ENCODE measurements around the gene ZFAND5.

DNA sequence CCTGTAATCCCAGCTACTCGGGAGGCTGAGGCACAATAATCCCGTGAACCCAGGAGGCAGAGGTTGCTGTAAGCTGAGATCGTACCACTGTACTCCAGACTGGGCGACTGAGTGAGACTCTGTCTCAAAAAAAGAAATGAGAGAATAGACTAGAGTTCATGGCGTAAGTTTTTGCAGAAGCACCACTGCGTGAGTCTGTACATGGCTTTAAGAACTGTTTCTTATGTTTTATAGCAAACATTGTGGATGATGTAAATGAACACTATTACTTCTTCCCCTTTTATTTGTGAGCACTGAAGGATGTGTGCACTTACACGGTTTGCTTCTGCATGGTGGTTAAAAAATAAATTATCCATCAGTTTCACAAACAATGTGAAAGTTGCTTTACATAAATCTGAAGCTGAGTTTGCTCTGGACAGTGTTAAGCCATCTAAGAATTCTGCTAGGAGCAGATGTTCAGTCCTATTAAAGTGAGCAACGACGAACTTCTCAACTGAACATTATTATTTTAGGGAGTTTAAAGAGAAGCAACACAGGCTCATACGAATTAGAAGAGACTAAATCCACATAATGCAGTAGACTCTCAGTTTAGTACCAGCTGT is 52.5 kb downstream of the ZFAND5 start:
- TF ChIP-seq, protein P1, sequence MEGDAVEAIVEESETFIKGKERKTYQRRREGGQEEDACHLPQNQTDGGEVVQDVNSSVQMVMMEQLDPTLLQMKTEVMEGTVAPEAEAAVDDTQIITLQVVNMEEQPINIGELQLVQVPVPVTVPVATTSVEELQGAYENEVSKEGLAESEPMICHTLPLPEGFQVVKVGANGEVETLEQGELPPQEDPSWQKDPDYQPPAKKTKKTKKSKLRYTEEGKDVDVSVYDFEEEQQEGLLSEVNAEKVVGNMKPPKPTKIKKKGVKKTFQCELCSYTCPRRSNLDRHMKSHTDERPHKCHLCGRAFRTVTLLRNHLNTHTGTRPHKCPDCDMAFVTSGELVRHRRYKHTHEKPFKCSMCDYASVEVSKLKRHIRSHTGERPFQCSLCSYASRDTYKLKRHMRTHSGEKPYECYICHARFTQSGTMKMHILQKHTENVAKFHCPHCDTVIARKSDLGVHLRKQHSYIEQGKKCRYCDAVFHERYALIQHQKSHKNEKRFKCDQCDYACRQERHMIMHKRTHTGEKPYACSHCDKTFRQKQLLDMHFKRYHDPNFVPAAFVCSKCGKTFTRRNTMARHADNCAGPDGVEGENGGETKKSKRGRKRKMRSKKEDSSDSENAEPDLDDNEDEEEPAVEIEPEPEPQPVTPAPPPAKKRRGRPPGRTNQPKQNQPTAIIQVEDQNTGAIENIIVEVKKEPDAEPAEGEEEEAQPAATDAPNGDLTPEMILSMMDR (IDR thresholded peaks at IDR 0.05): no peak
- TF ChIP-seq POLR2A (IDR thresholded peaks at IDR 0.05) (no peak), POLR2AphosphoS5 (IDR thresholded peaks at IDR 0.05) (peak; percentile 76 to 91 (median 90))
